Measurements from ENCODE around the gene CACNA2D4. TPM values are rescaled to one million over a fixed set of nuclear protein-coding genes. Genes with fewer than 3 reads are reported as not detected.

CACNA2D4 gene
- total and polyA plus RNA-seq, 2 of the 13 experiments (the other 11 are each of a cell fraction or from before 2014, with no cell fraction given) = 14.2 to 136 TPM

GRCh38 chr12:1857086-1857485, 61.4 kb downstream of the CACNA2D4 start (continued):
- TF ChIP-seq GMEB2 (CRISPR knock-in tag; IDR thresholded peaks at IDR 0.05; ENCODE audit: low read depth) (no peak), CENPT (CRISPR knock-in tag; IDR thresholded peaks at IDR 0.05; ENCODE audit: low read depth) (no peak), NFYC (CRISPR knock-in tag; IDR thresholded peaks at IDR 0.05) (no peak), ZNF460 (CRISPR knock-in tag; IDR thresholded peaks at IDR 0.05; ENCODE audit: borderline replicate concordance) (no peak)
- TF ChIP-seq, protein P1, sequence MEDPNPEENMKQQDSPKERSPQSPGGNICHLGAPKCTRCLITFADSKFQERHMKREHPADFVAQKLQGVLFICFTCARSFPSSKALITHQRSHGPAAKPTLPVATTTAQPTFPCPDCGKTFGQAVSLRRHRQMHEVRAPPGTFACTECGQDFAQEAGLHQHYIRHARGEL (CRISPR knock-in tag; IDR thresholded peaks at IDR 0.05) = no peak

DNA sequence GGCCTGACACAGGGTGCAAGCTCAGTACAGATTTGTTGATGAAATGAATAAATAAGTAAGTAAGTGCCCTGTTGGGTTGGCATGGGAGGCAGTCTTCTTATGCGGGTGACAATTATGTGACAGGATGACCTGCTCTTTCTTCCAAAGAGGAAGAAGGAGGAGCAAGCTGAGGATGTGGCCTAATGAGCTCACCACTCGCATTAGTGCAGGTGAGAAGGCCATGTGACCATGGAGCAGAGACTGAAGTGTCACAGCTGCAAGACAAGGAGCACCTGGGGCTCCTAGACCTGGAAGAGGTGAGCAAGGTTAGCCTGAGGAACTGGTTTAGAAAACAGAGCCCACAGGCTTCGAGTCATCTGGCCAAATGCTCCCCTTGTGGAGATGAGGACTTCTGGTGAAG, 63.2 kb downstream of the CACNA2D4 start:
- no peak overlapping the region for H3K4me2 ChIP-seq (ENCODE audit: low read depth, low read length)
- H3K4me3 ChIP-seq (replicated peaks in 1 of 3; ENCODE audit: insufficient read depth in 1 of 3, low read depth in 2 of 3, low read length in 3 of 3) = no peak overlapping the region
- H3K9ac ChIP-seq (ENCODE audit: insufficient read depth, low read depth, low read length) = no peak overlapping the region
- H3K79me2 ChIP-seq (ENCODE audit: insufficient read depth, low read length) = no peaks in the 10 kb centered on the region
- H2AFZ ChIP-seq (ENCODE audit: low read length) = no peak overlapping the region
- WGBS (ENCODE audit: low lambda C conversion rate) = 15% methylated on average over 3 of the region's 3 CpGs
- no peak for ATAC-seq
- no peak for FAIRE-seq
- no peak for DNase-seq (ENCODE audit: low spot score)
- H3K9me3 ChIP-seq (ENCODE audit: low read length) = no peaks in the 10 kb centered on the region
- POLR2A ChIA-PET = no interaction called here
- no peaks in the 10 kb centered on the region for H3K36me3 ChIP-seq (replicated peaks in 1 of 2; ENCODE audit: control insufficient read depth in 1 of 2, insufficient read depth in 2 of 2, low read length in 2 of 2)
- BruUV-seq (replicated peaks) = no TSS peak
- 0 out of 2 replicates have a peak, but pooled peaks cover 9% of the 10 kb centered on the region for H3K4me1 ChIP-seq (ENCODE audit: insufficient read depth, low read length)
- H4K20me1 ChIP-seq (ENCODE audit: insufficient read depth, low read length) = no peaks in the 10 kb centered on the region
- peaks cover 4 to 33% of the 10 kb centered on the region in 2 experiments; a peak in 3 of 5 replicates for H3K27me3 ChIP-seq (ENCODE audit: control insufficient read depth in 1 of 2, insufficient read depth in 2 of 2, low read length in 2 of 2)
- intact Hi-C loops (cut with micrococcal nuclease; ENCODE audit: unreplicated experiment) (no loop called here), in situ Hi-C loops (cut with HindIII; ENCODE audit: extremely low pct_ligation_motif_present, low pct_unique_long_range_greater_than_20kb) (no loop called here)
- H3K27ac ChIP-seq (ENCODE audit: extremely low read length, insufficient read depth, low read length) = no peak overlapping the region
- CTCF ChIA-PET (ENCODE audit: low intra/inter-chr PET ratio, low total read pairs) = no interaction called here
- TF ChIP-seq MTF2 (CRISPR knock-in tag; IDR thresholded peaks at IDR 0.05; ENCODE audit: borderline replicate concordance) (no peak), ZSCAN5A (CRISPR knock-in tag; IDR thresholded peaks at IDR 0.05; ENCODE audit: borderline replicate concordance) (no peak), PITX1 (CRISPR knock-in tag; IDR thresholded peaks at IDR 0.05) (no peak), BORCS8-MEF2B (CRISPR knock-in tag; IDR thresholded peaks at IDR 0.05) (no peak), HNRNPL (IDR thresholded peaks at IDR 0.05; ENCODE audit: low read depth, low read length) (no peak), ZSCAN20 (CRISPR knock-in tag; IDR thresholded peaks at IDR 0.05; ENCODE audit: borderline replicate concordance) (no peak), ZNF350 (CRISPR knock-in tag; IDR thresholded peaks at IDR 0.05; ENCODE audit: borderline replicate concordance, low read depth) (no peak), NR2F1 (CRISPR knock-in tag; IDR thresholded peaks at IDR 0.05) (no peak), SIX1 (CRISPR knock-in tag; IDR thresholded peaks at IDR 0.05; ENCODE audit: borderline replicate concordance) (no peak), ZFP37 (CRISPR knock-in tag; IDR thresholded peaks at IDR 0.05; ENCODE audit: borderline replicate concordance) (no peak), ATF1 (CRISPR knock-in tag; IDR thresholded peaks at IDR 0.05) (no peak)
- TF ChIP-seq, protein P2, sequence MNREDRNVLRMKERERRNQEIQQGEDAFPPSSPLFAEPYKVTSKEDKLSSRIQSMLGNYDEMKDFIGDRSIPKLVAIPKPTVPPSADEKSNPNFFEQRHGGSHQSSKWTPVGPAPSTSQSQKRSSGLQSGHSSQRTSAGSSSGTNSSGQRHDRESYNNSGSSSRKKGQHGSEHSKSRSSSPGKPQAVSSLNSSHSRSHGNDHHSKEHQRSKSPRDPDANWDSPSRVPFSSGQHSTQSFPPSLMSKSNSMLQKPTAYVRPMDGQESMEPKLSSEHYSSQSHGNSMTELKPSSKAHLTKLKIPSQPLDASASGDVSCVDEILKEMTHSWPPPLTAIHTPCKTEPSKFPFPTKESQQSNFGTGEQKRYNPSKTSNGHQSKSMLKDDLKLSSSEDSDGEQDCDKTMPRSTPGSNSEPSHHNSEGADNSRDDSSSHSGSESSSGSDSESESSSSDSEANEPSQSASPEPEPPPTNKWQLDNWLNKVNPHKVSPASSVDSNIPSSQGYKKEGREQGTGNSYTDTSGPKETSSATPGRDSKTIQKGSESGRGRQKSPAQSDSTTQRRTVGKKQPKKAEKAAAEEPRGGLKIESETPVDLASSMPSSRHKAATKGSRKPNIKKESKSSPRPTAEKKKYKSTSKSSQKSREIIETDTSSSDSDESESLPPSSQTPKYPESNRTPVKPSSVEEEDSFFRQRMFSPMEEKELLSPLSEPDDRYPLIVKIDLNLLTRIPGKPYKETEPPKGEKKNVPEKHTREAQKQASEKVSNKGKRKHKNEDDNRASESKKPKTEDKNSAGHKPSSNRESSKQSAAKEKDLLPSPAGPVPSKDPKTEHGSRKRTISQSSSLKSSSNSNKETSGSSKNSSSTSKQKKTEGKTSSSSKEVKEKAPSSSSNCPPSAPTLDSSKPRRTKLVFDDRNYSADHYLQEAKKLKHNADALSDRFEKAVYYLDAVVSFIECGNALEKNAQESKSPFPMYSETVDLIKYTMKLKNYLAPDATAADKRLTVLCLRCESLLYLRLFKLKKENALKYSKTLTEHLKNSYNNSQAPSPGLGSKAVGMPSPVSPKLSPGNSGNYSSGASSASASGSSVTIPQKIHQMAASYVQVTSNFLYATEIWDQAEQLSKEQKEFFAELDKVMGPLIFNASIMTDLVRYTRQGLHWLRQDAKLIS (CRISPR knock-in tag; IDR thresholded peaks at IDR 0.05) = no peak
